ENCODE data around the gene DIPK1C.

- TF ChIP-seq POLR2A (IDR thresholded peaks at IDR 0.05) = no peak
- no peak for TF ChIP-seq CTCF (IDR thresholded peaks at IDR 0.05)
Observed at GRCh38 chr18:74451148-74451547, 6.0 kb downstream of the DIPK1C start.

Measured in suprapubic skin (tissue), 3 donors.